B cell (primary cell): ENCODE data around the gene AGBL2. TPM values are rescaled to one million over a fixed set of nuclear protein-coding genes. Genes with fewer than 3 reads are reported as not detected.

Experiments used
- ATAC-seq: fragments of 200-7000 bp; cut with Tn5 transposase; one replicate; pipeline ENCODE4 v1.10.0; 2021; ENCODE audit warnings: low read depth, mild to moderate bottlenecking, moderate number of reproducible peaks, moderate library complexity
- CTCF ChIA-PET: fragments of 350-600 bp; sonication (Branson Sonifier 250); formaldehyde crosslinking; loops from one replicate; lab custom pipeline; 2021; ENCODE audit warnings: antibody characterized with exemption, inconsistent platforms; lab: Charles Lee
- POLR2A ChIA-PET: fragments of 350-600 bp; sonication (Branson Sonifier 250); formaldehyde crosslinking; loops from one replicate; lab custom pipeline; 2021; ENCODE audit warnings: antibody characterized with exemption; lab: Charles Lee
- DNase-seq: peaks from one replicate; pipeline ENCODE4 v3.0.0; 2013
- H2AFZ ChIP-seq: 2 replicates; pipeline ENCODE4 v1.6.1; 2012; ENCODE audit warnings: mild to moderate bottlenecking, low read depth, low read length; ENCODE audit not compliant: insufficient read depth, poor library complexity, severe bottlenecking
- H3K27ac ChIP-seq, 2 donors: 1 replicate in 1 of 2; 2 replicates in 1 of 2; pipeline ENCODE4 v1.5.1; 2012 to 2013; ENCODE audit warnings: low read length in 2 of 2, mild to moderate bottlenecking in 2 of 2, moderate library complexity in 1 of 2
- H3K27me3 ChIP-seq, 4 experiments: fragments of 200-600 bp in 1 of 4; sonication (generic) in 1 of 4; replicated peaks in 1 of 4; 1 replicate in 2 of 4; 2 replicates in 2 of 4; pipeline versions ENCODE4 v1.6.1 to v1.7.0; 2013 to 2016; ENCODE audit warnings: low read length in 3 of 4, mild to moderate bottlenecking in 2 of 4, mixed read lengths in 1 of 4, moderate library complexity in 1 of 4; ENCODE audit not compliant: insufficient read depth in 4 of 4, control insufficient read depth in 3 of 4; ENCODE audit errors: control extremely low read depth in 1 of 4
- H3K36me3 ChIP-seq, 2 experiments: replicated peaks in 1 of 2; 1 replicate in 1 of 2; 2 replicates in 1 of 2; pipeline versions ENCODE4 v1.6.1 to v1.7.1; 2013; ENCODE audit warnings: low read length in 1 of 2; ENCODE audit not compliant: insufficient read depth in 2 of 2, control insufficient read depth in 1 of 2; ENCODE audit errors: control extremely low read depth in 1 of 2, extremely low read depth in 1 of 2
- H3K4me1 ChIP-seq, 2 donors: fragments of 200-600 bp in 1 of 2; sonication (generic) in 1 of 2; 1 replicate in 1 of 2; 2 replicates in 1 of 2; pipeline versions ENCODE4 v1.5.1 to v1.6.1; 2013 to 2017; ENCODE audit warnings: low read length in 2 of 2; ENCODE audit not compliant: control insufficient read depth in 2 of 2, insufficient read depth in 2 of 2
- H3K4me2 ChIP-seq: replicated peaks from 2 replicates; pipeline ENCODE3; 2012; ENCODE audit warnings: mild to moderate bottlenecking, low read depth, low read length; ENCODE audit not compliant: poor library complexity, severe bottlenecking
- H3K4me3 ChIP-seq, 5 experiments: fragments of 200-600 bp in 1 of 5; sonication (generic) in 1 of 5; 1 replicate in 3 of 5; 2 replicates in 2 of 5; pipeline versions ENCODE4 v1.5.1 to v1.7.0; 2011 to 2016; ENCODE audit warnings: low read length in 4 of 5, mild to moderate bottlenecking in 4 of 5, low read depth in 2 of 5, control low read depth in 1 of 5, moderate library complexity in 1 of 5; ENCODE audit not compliant: insufficient read depth in 1 of 5; ENCODE audit errors: control extremely low read depth in 1 of 5, extremely low read depth in 1 of 5
- H3K79me2 ChIP-seq: fragments of 200-600 bp; sonication (generic); one replicate; pipeline ENCODE4 v1.6.0; 2016; ENCODE audit warnings: low read length; ENCODE audit not compliant: control insufficient read depth, insufficient read depth
- H3K9ac ChIP-seq: fragments of 200-600 bp; sonication (generic); 2 replicates; pipeline ENCODE4 v1.6.1; 2017; ENCODE audit warnings: mild to moderate bottlenecking, low read length, moderate library complexity
- H3K9me3 ChIP-seq, 3 donors: one replicate each; pipeline versions ENCODE4 v1.6.1 to v1.7.1; 2013; ENCODE audit warnings: low read length in 2 of 3; ENCODE audit not compliant: control insufficient read depth in 2 of 3, insufficient read depth in 1 of 3; ENCODE audit errors: control extremely low read depth in 1 of 3
- H4K20me1 ChIP-seq: 2 replicates; pipeline ENCODE4 v1.6.0; 2012; ENCODE audit warnings: mild to moderate bottlenecking, low read length; ENCODE audit not compliant: insufficient read depth, control insufficient read depth, poor library complexity, severe bottlenecking
- H3K27ac Mint-ChIP-seq: one replicate; pipeline ENCODE4 v1.8.0; 2021; ENCODE audit warnings: mixed read lengths
- H3K27me3 Mint-ChIP-seq: one replicate; pipeline ENCODE4 v1.8.0; 2021; ENCODE audit warnings: mixed read lengths
- H3K4me1 Mint-ChIP-seq: one replicate; pipeline ENCODE4 v1.8.0; 2021; ENCODE audit warnings: mixed read lengths
- H3K4me3 Mint-ChIP-seq: one replicate; pipeline ENCODE4 v1.8.0; 2021; ENCODE audit warnings: mixed read lengths
- H3K9me3 Mint-ChIP-seq: one replicate; pipeline ENCODE4 v1.8.0; 2022; ENCODE audit warnings: mixed read lengths; ENCODE audit not compliant: insufficient read depth
- EZH2 ChIP-seq: IDR thresholded peaks from 2 replicates; pipeline ENCODE4 v1.6.1; 2012; ENCODE audit warnings: borderline replicate concordance, low read depth, mild to moderate bottlenecking, moderate library complexity, low read length; ENCODE audit not compliant: insufficient read depth, poor library complexity, severe bottlenecking
- WGBS: methylation state at CpG from one replicate; pipeline ENCODE4 v1.1.5; 2013; ENCODE audit warnings: missing lambda C conversion rate; ENCODE audit not compliant: insufficient coverage; 5-methylcytosine and 5-hydroxymethylcytosine counted together
- intact Hi-C: fragments of 100-400 bp; cut with micrococcal nuclease; formaldehyde crosslinking; loops from one replicate; pipeline ENCODE4 v1.10.0; 2022
- polyA plus RNA-seq: library from polyadenylated mRNA; depleted of rRNA; stranded (reverse); fragments of >200 nt; gene quantifications from 2 replicates; pipeline ENCODE4 v1.2.3, GENCODE V29; 2012
- total RNA-seq, 2 donors: library from RNA; stranded (reverse); fragments of 120-200 nt in 1 of 2; gene quantifications; 1 replicate in 1 of 2; 2 replicates in 1 of 2; pipeline versions ENCODE4 v1.2.3 to v1.2.4, GENCODE V29; 2013 to 2022
- TF ChIP-seq, protein P1 (sequence below): fragments of 200-600 bp; IDR thresholded peaks from one replicate; pipeline ENCODE4 v1.8.0; 2022; ENCODE audit warnings: antibody characterized with exemption, mild to moderate bottlenecking

The AGBL2 gene
- total and polyA plus RNA-seq, 2 donors (not counting 1 experiment from before 2014, with no cell fraction given): 13.6 to 28.6 TPM

DNA sequence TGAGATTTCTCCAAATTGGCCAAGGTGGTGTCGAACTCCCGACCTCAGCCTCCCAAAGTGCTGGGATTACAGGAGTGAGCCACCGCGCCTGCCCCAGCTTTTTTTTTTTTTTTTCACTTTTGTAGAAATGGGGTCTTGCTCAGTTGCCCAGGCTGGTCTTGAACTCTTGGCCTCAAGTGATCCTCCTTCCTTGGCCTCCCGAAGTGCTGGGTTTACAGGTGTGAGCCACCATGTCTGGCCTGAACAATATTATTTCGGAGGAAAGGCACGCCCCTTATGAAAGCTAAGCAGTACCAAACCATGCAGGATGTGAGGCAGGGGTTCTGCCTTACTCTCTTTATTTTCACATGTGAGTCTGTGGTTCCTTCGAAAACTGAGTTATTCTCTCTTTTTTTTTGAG is 88.9 kb downstream of the AGBL2 start:
- Histone ChIP-seq H3K4me2 (no peak overlapping the region), H2AFZ (no peak overlapping the region), H3K4me3 (no peak overlapping the region), H3K9me3 (no peaks in the 10 kb centered on the region), H3K27ac (no peak overlapping the region), H3K79me2 (no peaks in the 10 kb centered on the region), H3K27me3 (no peaks in the 10 kb centered on the region), H3K4me1 (no peaks in the 10 kb centered on the region), H3K36me3 (peaks cover 20 to 57% of the 10 kb centered on the region in 2 experiments), H4K20me1 (no peaks in the 10 kb centered on the region), H3K9ac (no peak overlapping the region)
- Mint-ChIP-seq H3K9me3 (no peaks in the 10 kb centered on the region), H3K27ac (no peak overlapping the region), H3K4me3 (no peak overlapping the region), H3K27me3 (no peaks in the 10 kb centered on the region), H3K4me1 (no peaks in the 10 kb centered on the region)
- TF ChIP-seq EZH2: no peak
- TF ChIP-seq, protein P1, sequence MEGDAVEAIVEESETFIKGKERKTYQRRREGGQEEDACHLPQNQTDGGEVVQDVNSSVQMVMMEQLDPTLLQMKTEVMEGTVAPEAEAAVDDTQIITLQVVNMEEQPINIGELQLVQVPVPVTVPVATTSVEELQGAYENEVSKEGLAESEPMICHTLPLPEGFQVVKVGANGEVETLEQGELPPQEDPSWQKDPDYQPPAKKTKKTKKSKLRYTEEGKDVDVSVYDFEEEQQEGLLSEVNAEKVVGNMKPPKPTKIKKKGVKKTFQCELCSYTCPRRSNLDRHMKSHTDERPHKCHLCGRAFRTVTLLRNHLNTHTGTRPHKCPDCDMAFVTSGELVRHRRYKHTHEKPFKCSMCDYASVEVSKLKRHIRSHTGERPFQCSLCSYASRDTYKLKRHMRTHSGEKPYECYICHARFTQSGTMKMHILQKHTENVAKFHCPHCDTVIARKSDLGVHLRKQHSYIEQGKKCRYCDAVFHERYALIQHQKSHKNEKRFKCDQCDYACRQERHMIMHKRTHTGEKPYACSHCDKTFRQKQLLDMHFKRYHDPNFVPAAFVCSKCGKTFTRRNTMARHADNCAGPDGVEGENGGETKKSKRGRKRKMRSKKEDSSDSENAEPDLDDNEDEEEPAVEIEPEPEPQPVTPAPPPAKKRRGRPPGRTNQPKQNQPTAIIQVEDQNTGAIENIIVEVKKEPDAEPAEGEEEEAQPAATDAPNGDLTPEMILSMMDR: no peak
- DNase-seq (no peak), ATAC-seq (no peak)
- CTCF ChIA-PET: no interaction called here
- intact Hi-C loops: no loop called here
- POLR2A ChIA-PET: interaction anchor here (0.6 kb wide), 2 partner anchors 142 to 178 kb away, joined by 3 read pairs; no protein-coding TSS in a partner anchor
- 93% methylated on average over 4 of the region's 8 CpGs for WGBS

DNA sequence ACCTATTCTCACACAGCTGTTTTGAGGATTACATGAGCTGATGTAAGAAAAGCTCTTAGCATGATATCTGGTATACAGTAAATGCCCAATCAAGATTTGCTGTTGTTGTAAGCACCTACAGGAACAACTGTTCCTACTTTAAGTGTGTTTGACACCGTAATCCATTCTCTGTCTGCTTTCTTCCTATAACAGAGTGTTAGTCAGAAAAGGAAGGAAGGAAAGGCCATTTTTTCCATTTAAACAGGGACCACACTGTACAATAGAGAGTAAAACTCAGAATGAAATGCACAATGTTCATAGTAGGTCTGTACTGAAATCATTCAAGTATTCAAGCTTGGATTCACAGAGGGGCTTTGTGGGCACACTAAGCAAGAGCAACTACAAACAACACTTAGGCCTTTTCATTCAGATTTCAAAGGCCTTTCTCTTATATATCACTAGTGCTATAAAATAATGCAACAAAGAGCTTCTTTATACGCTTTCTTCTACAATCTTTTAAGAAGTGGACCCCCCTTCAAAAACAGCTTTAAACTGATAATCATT is 94.3 kb downstream of the AGBL2 start:
- Histone ChIP-seq H3K36me3 (peaks cover 32 to 51% of the 10 kb centered on the region in 2 experiments), H3K9me3 (no peaks in the 10 kb centered on the region), H3K4me3 (no peak overlapping the region), H3K79me2 (no peaks in the 10 kb centered on the region), H2AFZ (no peak overlapping the region), H3K27ac (no peak overlapping the region), H3K9ac (no peak overlapping the region), H3K4me1 (no peaks in the 10 kb centered on the region), H3K4me2 (no peak overlapping the region), H4K20me1 (no peaks in the 10 kb centered on the region), H3K27me3 (no peaks in the 10 kb centered on the region)
- no peaks in the 10 kb centered on the region for H3K27me3 Mint-ChIP-seq
- no peak overlapping the region for H3K27ac Mint-ChIP-seq
- CTCF ChIA-PET: no interaction called here
- intact Hi-C loops: no loop called here
- H3K4me3 Mint-ChIP-seq: no peak overlapping the region
- WGBS: no CpG with 5 or more reads among the region's 2 CpGs
- ATAC-seq (no peak), DNase-seq (no peak)
- no peak for TF ChIP-seq EZH2
- TF ChIP-seq, protein P1: no peak
- POLR2A ChIA-PET: interaction anchor here (0.7 kb wide), 1 partner anchor 434 kb away, joined by 4 read pairs; no protein-coding TSS in a partner anchor
- H3K9me3 Mint-ChIP-seq: no peaks in the 10 kb centered on the region
- no peaks in the 10 kb centered on the region for H3K4me1 Mint-ChIP-seq
